Kidney (tissue), 14 donors: ENCODE data around the gene NFATC2. TPM values are rescaled to one million over a fixed set of nuclear protein-coding genes. Genes with fewer than 3 reads are reported as not detected.

Experiments used
- DNase-seq, 5 donors: peaks; one replicate each; pipeline ENCODE4 v3.0.0-alpha.2; 2013 to 2020
- FAIRE-seq: peaks from 2 replicates; lab custom pipeline; 2012; peaks lifted over from hg19 to GRCh38; lab: Jason Lieb, UNC
- H3K27ac ChIP-seq, 2 donors: one replicate each; pipeline ENCODE4 v1.7.0; 2013; ENCODE audit warnings: low read depth in 2 of 2, low read length in 2 of 2, inconsistent platforms in 1 of 2
- H3K27me3 ChIP-seq: one replicate; pipeline ENCODE4 v1.7.1; 2013; ENCODE audit warnings: low read length, inconsistent platforms; ENCODE audit not compliant: control insufficient read depth, insufficient read depth
- H3K36me3 ChIP-seq, 3 donors: one replicate each; pipeline versions ENCODE4 v1.7.0 to v1.7.1; 2013; ENCODE audit warnings: low read length in 3 of 3, control low read depth in 1 of 3, inconsistent platforms in 1 of 3; ENCODE audit not compliant: insufficient read depth in 3 of 3, control insufficient read depth in 2 of 3
- H3K4me1 ChIP-seq, 3 donors: one replicate each; pipeline versions ENCODE4 v1.7.0 to v1.7.1; 2013; ENCODE audit warnings: low read length in 3 of 3, inconsistent platforms in 1 of 3, low read depth in 1 of 3; ENCODE audit not compliant: control insufficient read depth in 2 of 3, insufficient read depth in 2 of 3
- H3K4me3 ChIP-seq, 3 donors: one replicate each; pipeline versions ENCODE4 v1.7.0 to v1.8.1; 2013; ENCODE audit warnings: low read length in 3 of 3, control low read depth in 1 of 3, inconsistent platforms in 1 of 3
- H3K9ac ChIP-seq, 3 donors: one replicate each; pipeline versions ENCODE4 v1.7.0 to v1.7.1; 2013; ENCODE audit warnings: low read length in 3 of 3, control low read depth in 1 of 3, inconsistent platforms in 1 of 3
- H3K9me3 ChIP-seq, 3 donors: one replicate each; pipeline versions ENCODE4 v1.7.0 to v1.7.1; 2013; ENCODE audit warnings: low read length in 3 of 3, control low read depth in 1 of 3, inconsistent platforms in 1 of 3; ENCODE audit not compliant: control insufficient read depth in 2 of 3, insufficient read depth in 1 of 3
- CTCF ChIP-seq: IDR thresholded peaks from 3 replicates; pipeline ENCODE4 v1.5.1; 2012; ENCODE audit warnings: mild to moderate bottlenecking, moderate library complexity, borderline replicate concordance; ENCODE audit not compliant: insufficient read depth; ENCODE audit errors: extremely low read depth
- intact Hi-C: fragments of 100-400 bp; cut with DNase I; formaldehyde crosslinking; loops from one replicate; pipeline ENCODE4 v1.11.1; 2022
- polyA plus RNA-seq: library from polyadenylated mRNA; stranded (reverse); fragments of 350-450 nt; fragmentation: Illumina TruSeq; extraction: RNeasy Lipid Tissue Mini Kit (QIAGEN cat#74804); gene quantifications from one replicate; pipeline ENCODE4 v1.2.3, GENCODE V29; 2014; ENCODE audit warnings: low read depth, low replicate concordance; ENCODE audit not compliant: insufficient read depth
- total RNA-seq: library from RNA; stranded (reverse); fragmentation: NEBNext Ultra II Directional; extraction: Animal tissue kit (Norgen Biotek cat#: 25700); gene quantifications from one replicate; pipeline ENCODE4 v1.2.1, GENCODE V29; 2021
- donor health status: control.
- donor health status: control.
- donor health status: control.
- donor health status: control.
- donor health status: control.
- donor health status: DM: yes; HTN: yes; CAD: no.
- donor health status: Normal renal cell carcinoma (clear cell type).

The NFATC2 gene
- total and polyA plus RNA-seq, 2 donors from 2014 or later, result 0.73 to 10.5 TPM

- no peak overlapping the region for H3K27ac ChIP-seq
- intact Hi-C loops, result no loop called here
- no peaks in the 10 kb centered on the region for H3K4me1 ChIP-seq
- no peak overlapping the region for H3K9ac ChIP-seq
- no peak overlapping the region for H3K4me3 ChIP-seq
- no peak for DNase-seq
- no peaks in the 10 kb centered on the region for H3K36me3 ChIP-seq
- TF ChIP-seq CTCF, result no peak
- H3K27me3 ChIP-seq, result no peaks in the 10 kb centered on the region
- peaks cover 0 to 4% (median 0%) of the 10 kb centered on the region in 3 donors for H3K9me3 ChIP-seq
- FAIRE-seq, result no peak
These were observed 179.1 kb downstream of the NFATC2 start for GRCh38 chr20:51363378-51363777.

GRCh38 chr20:51362254-51362653 is 180.3 kb downstream of the NFATC2 start:
- Histone ChIP-seq H3K36me3 (no peaks in the 10 kb centered on the region), H3K27me3 (no peaks in the 10 kb centered on the region), H3K4me3 (no peak overlapping the region), H3K9me3 (peaks cover 0 to 4% (median 0%) of the 10 kb centered on the region in 3 donors), H3K4me1 (no peaks in the 10 kb centered on the region), H3K27ac (no peak overlapping the region), H3K9ac (no peak overlapping the region)
- intact Hi-C loops, result no loop called here
- FAIRE-seq, result no peak
- no peak for TF ChIP-seq CTCF
- DNase-seq, result no peak

GRCh38 chr20:51361258-51361657 is 181.3 kb downstream of the NFATC2 start:
- no peak for TF ChIP-seq CTCF
- FAIRE-seq (no peak), DNase-seq (no peak)
- Histone ChIP-seq H3K36me3 (no peaks in the 10 kb centered on the region), H3K4me1 (no peaks in the 10 kb centered on the region), H3K4me3 (no peak overlapping the region), H3K27me3 (no peaks in the 10 kb centered on the region), H3K9ac (no peak overlapping the region), H3K27ac (no peak overlapping the region), H3K9me3 (peaks cover 0 to 4% (median 0%) of the 10 kb centered on the region in 3 donors)
- intact Hi-C loops, result no loop called here
